Endothelial cell of umbilical vein (primary cell): ENCODE results near the gene EFHC1. TPM values are rescaled to one million over a fixed set of nuclear protein-coding genes. Genes with fewer than 3 reads are reported as not detected.

Experiments
- BruUV-seq: library from RNA; stranded (reverse); fragments of 400-500 nt; replicated peaks from 2 replicates; lab custom pipeline; 2021; lab: Mats Ljungman, UMichigan
- CTCF ChIA-PET: fragments of 300-600, 350-600 bp; sonication (Branson Sonifier 250); formaldehyde crosslinking; loops from one replicate; lab custom pipeline; 2021; ENCODE audit warnings: antibody characterized with exemption, inconsistent platforms; lab: Charles Lee
- POLR2A ChIA-PET: fragments of 300-600, 350-600 bp; sonication (Branson Sonifier 250); formaldehyde crosslinking; loops from one replicate; lab custom pipeline; 2021; ENCODE audit warnings: antibody characterized with exemption, inconsistent platforms; lab: Charles Lee
- DNase-seq: peaks from one replicate; pipeline ENCODE4 v3.0.0-alpha.2; 2011; ENCODE audit warnings: low read depth, low spot score
- FAIRE-seq: peaks from 2 replicates; lab custom pipeline; 2011; peaks lifted over from hg19 to GRCh38; lab: Jason Lieb, UNC
- H2AFZ ChIP-seq: 2 replicates; pipeline ENCODE4 v1.6.0; 2012; ENCODE audit warnings: low read depth, low read length, control low read depth, inconsistent platforms
- H3K27ac ChIP-seq: 2 replicates; pipeline ENCODE4 v1.5.1; 2011; ENCODE audit warnings: low read depth, mild to moderate bottlenecking, control low read depth, low read length, moderate library complexity; ENCODE audit not compliant: insufficient read depth
- H3K27me3 ChIP-seq, 2 experiments: 2 replicates each; pipeline versions ENCODE4 v1.6.0 to v1.6.1; 2011; ENCODE audit warnings: low read length in 2 of 2, mixed read lengths in 1 of 2; ENCODE audit not compliant: control insufficient read depth in 2 of 2, insufficient read depth in 2 of 2
- H3K36me3 ChIP-seq, 2 experiments: 2 replicates in 1 of 2; 3 replicates in 1 of 2; pipeline ENCODE4 v1.5.1; 2011; ENCODE audit warnings: low read length in 2 of 2, mild to moderate bottlenecking in 1 of 2, moderate library complexity in 1 of 2; ENCODE audit not compliant: control insufficient read depth in 2 of 2, insufficient read depth in 2 of 2; ENCODE audit errors: extremely low read depth in 1 of 2
- H3K4me1 ChIP-seq: 3 replicates; pipeline ENCODE4 v1.5.1; 2011; ENCODE audit warnings: mild to moderate bottlenecking, low read length; ENCODE audit not compliant: control insufficient read depth, insufficient read depth; ENCODE audit errors: extremely low read depth
- H3K4me2 ChIP-seq: 2 replicates; pipeline ENCODE4 v1.6.1; 2011; ENCODE audit warnings: low read length, control low read depth, mixed read lengths; ENCODE audit not compliant: insufficient read depth
- H3K4me3 ChIP-seq, 3 experiments: fragments of 200-600 bp in 1 of 3; sonication (generic), shearing (Covaris generic) in 1 of 3; replicated peaks in 1 of 3; 2 replicates each; pipeline ENCODE4 v1.5.1; 2011 to 2016; ENCODE audit warnings: control low read depth in 3 of 3, low read length in 3 of 3, mild to moderate bottlenecking in 2 of 3, inconsistent platforms in 1 of 3, low read depth in 1 of 3, moderate library complexity in 1 of 3; ENCODE audit not compliant: insufficient read depth in 1 of 3
- H3K79me2 ChIP-seq: 2 replicates; pipeline ENCODE4 v1.6.0; 2012; ENCODE audit warnings: low read length, inconsistent platforms; ENCODE audit not compliant: control insufficient read depth, insufficient read depth
- H3K9ac ChIP-seq: replicated peaks from 2 replicates; pipeline ENCODE3; 2011; ENCODE audit warnings: low read length, control low read depth; ENCODE audit not compliant: insufficient read depth; ENCODE audit errors: extremely low read depth
- H3K9me1 ChIP-seq: replicated peaks from 3 replicates; pipeline ENCODE4 v1.6.0; 2011; ENCODE audit warnings: mild to moderate bottlenecking, low read length; ENCODE audit not compliant: control insufficient read depth, insufficient read depth; ENCODE audit errors: extremely low read depth
- H3K9me3 ChIP-seq: replicated peaks from 2 replicates; pipeline ENCODE4 v1.5.1; 2012; ENCODE audit warnings: low read length, inconsistent platforms; ENCODE audit not compliant: control insufficient read depth, insufficient read depth
- H4K20me1 ChIP-seq: replicated peaks from 2 replicates; pipeline ENCODE3; 2011; ENCODE audit warnings: mild to moderate bottlenecking, low read length; ENCODE audit not compliant: control insufficient read depth, insufficient read depth; ENCODE audit errors: extremely low read depth
- CTCF ChIP-seq, 2 donors: IDR thresholded peaks; 1 replicate in 1 of 2; 2 replicates in 1 of 2; pipeline ENCODE4 v1.5.1; 2011; ENCODE audit warnings: low read length in 2 of 2, mild to moderate bottlenecking in 2 of 2, moderate library complexity in 2 of 2, control low read depth in 1 of 2, inconsistent platforms in 1 of 2, low read depth in 1 of 2; ENCODE audit not compliant: insufficient read depth in 1 of 2; ENCODE audit errors: extremely low read depth in 1 of 2
- EZH2 ChIP-seq: IDR thresholded peaks from 2 replicates; pipeline ENCODE4 v1.6.1; 2012; ENCODE audit warnings: borderline replicate concordance, low read depth, mild to moderate bottlenecking, moderate library complexity, low read length, inconsistent platforms; ENCODE audit not compliant: severe bottlenecking
- FOS ChIP-seq: IDR thresholded peaks from 2 replicates; pipeline ENCODE4 v1.6.1; 2011; ENCODE audit warnings: mild to moderate bottlenecking, low read length, moderate library complexity, borderline replicate concordance; ENCODE audit not compliant: insufficient read depth
- GATA2 ChIP-seq: IDR thresholded peaks from 2 replicates; pipeline ENCODE4 v1.7.0; 2011; ENCODE audit warnings: low read depth, mild to moderate bottlenecking, moderate library complexity, mixed read lengths, low read length; ENCODE audit not compliant: insufficient read length, insufficient read depth
- JUN ChIP-seq: IDR thresholded peaks from 2 replicates; pipeline ENCODE4 v1.6.1; 2011; ENCODE audit warnings: borderline replicate concordance, low read depth; ENCODE audit not compliant: insufficient read length, insufficient read depth
- MAX ChIP-seq: IDR thresholded peaks from 2 replicates; pipeline ENCODE4 v1.6.1; 2011; ENCODE audit not compliant: insufficient read depth, insufficient read length
- MYC ChIP-seq: IDR thresholded peaks from one replicate; pipeline ENCODE4 v1.6.1; 2011; ENCODE audit warnings: mild to moderate bottlenecking, low read depth, low read length
- POLR2A ChIP-seq: IDR thresholded peaks from 2 replicates; pipeline ENCODE4 v1.6.1; 2012; ENCODE audit warnings: low read depth, mild to moderate bottlenecking, control low read depth, low read length
- POLR2AphosphoS5 ChIP-seq: IDR thresholded peaks from 2 replicates; pipeline ENCODE4 v1.6.1; 2012; ENCODE audit warnings: low read depth, mild to moderate bottlenecking, control low read depth, low read length, moderate library complexity; ENCODE audit not compliant: insufficient read depth
- dilution Hi-C: fragments of 300-500 bp; cut with MboI; formaldehyde crosslinking; loops from one replicate; pipeline ENCODE4 v1.15.0; 2019; ENCODE audit warnings: low sequenced_read_pairs; ENCODE audit not compliant: extremely low pct_ligation_motif_present
- intact Hi-C: fragments of 100-400 bp; cut with micrococcal nuclease; formaldehyde crosslinking; loops from one replicate; pipeline ENCODE4 v1.10.0; 2022
- polyA plus RNA-seq, 4 experiments: library from polyadenylated mRNA; depleted of rRNA in 3 of 4; stranded (reverse) in 3 of 4; unstranded in 1 of 4; fragments of >200 nt; gene quantifications; 2 replicates each; pipeline versions ENCODE4 v1.2.1 to v1.2.3, GENCODE V29; 2011 to 2012; ENCODE audit warnings: missing spikeins in 1 of 4
- total RNA-seq: library from RNA; stranded (reverse); gene quantifications from 2 replicates; pipeline ENCODE4 v1.2.3, GENCODE V29; 2021

EFHC1 gene
- total and polyA plus RNA-seq, 2 donors (not counting 3 experiments of a cell fraction or from before 2014, with no cell fraction given): 14.6 to 17.6 TPM

GRCh38 chr6:52562911-52563310 is 142.8 kb downstream of the EFHC1 start:
- CTCF ChIA-PET: interaction anchor here (0.7 to 1.5 kb wide), 3 partner anchors 12 to 786 kb away, joined by 3 to 4 read pairs (median 4); partner anchors contain the start of gene ELOVL5
- dilution Hi-C loops: no loop called here
- H3K79me2 ChIP-seq: peaks cover 99% of the 10 kb centered on the region
- H3K9ac ChIP-seq: no peak overlapping the region
- peak overlapping the region; percentile 21 for H3K4me2 ChIP-seq
- H3K4me3 ChIP-seq: no peak overlapping the region
- DNase-seq: peak; percentile 83
- H3K27ac ChIP-seq: peak overlapping the region; percentile 34
- intact Hi-C loops: no loop called here
- TF ChIP-seq POLR2AphosphoS5: no peak
- no peak for TF ChIP-seq CTCF (IDR thresholded peaks at IDR 0.05; ENCODE audit: extremely low read depth in 1 of 2, insufficient read depth in 1 of 2, low read depth in 1 of 2, low read length in 2 of 2)
- TF ChIP-seq JUN: peak; percentile 31
- TF ChIP-seq POLR2A: no peak
- TF ChIP-seq GATA2: no peak
- POLR2A ChIA-PET: interaction anchor here (0.6 kb wide), 1 partner anchor 11 kb away, joined by 4 read pairs; no protein-coding TSS in a partner anchor
- no peaks in the 10 kb centered on the region for H3K27me3 ChIP-seq
- no peaks in the 10 kb centered on the region for H4K20me1 ChIP-seq
- H3K4me1 ChIP-seq: peaks cover 43% of the 10 kb centered on the region
- H3K9me1 ChIP-seq: no peaks in the 10 kb centered on the region
- BruUV-seq: no TSS peak
- no peaks in the 10 kb centered on the region for H3K36me3 ChIP-seq
- peak; percentile 66 for FAIRE-seq
- no peaks in the 10 kb centered on the region for H3K9me3 ChIP-seq
- H2AFZ ChIP-seq: no peak overlapping the region

- dilution Hi-C loops: no loop called here
- POLR2A ChIA-PET: no interaction called here
- no peak for FAIRE-seq
- Histone ChIP-seq H3K4me1 (peaks cover 62% of the 10 kb centered on the region), H3K27me3 (no peaks in the 10 kb centered on the region), H3K79me2 (peaks cover 95% of the 10 kb centered on the region), H3K27ac (no peak overlapping the region), H3K4me3 (no peak overlapping the region), H3K4me2 (no peak overlapping the region), H4K20me1 (no peaks in the 10 kb centered on the region), H3K36me3 (no peaks in the 10 kb centered on the region), H3K9me1 (no peaks in the 10 kb centered on the region), H2AFZ (no peak overlapping the region), H3K9me3 (no peaks in the 10 kb centered on the region), H3K9ac (no peak overlapping the region)
- BruUV-seq: no TSS peak
- CTCF ChIA-PET: interaction anchor here (0.8 to 1.0 kb wide), 2 partner anchors 10 to 15 kb away, joined by 3 to 4 read pairs; no protein-coding TSS in a partner anchor
- no peak for DNase-seq
- intact Hi-C loops: no loop called here
- TF ChIP-seq FOS: no peak
- no peak for TF ChIP-seq GATA2
- no peak for TF ChIP-seq POLR2A
- no peak for TF ChIP-seq POLR2AphosphoS5
- no peak for TF ChIP-seq CTCF (IDR thresholded peaks at IDR 0.05; ENCODE audit: extremely low read depth in 1 of 2, insufficient read depth in 1 of 2, low read depth in 1 of 2, low read length in 2 of 2)
- no peak for TF ChIP-seq JUN
- no peak for TF ChIP-seq MYC
- no peak for TF ChIP-seq EZH2
- TF ChIP-seq MAX: no peak
These were observed 144.7 kb downstream of the EFHC1 start for GRCh38 chr6:52564856-52565255.
